HG03095 (cell line): ENCODE measurements around the gene ESRRG.

ENCODE experiments used
- ATAC-seq: cut with Tn5 transposase; IDR thresholded peaks from one replicate; pipeline ENCODE4 v1.9.1; 2021; ENCODE audit warnings: moderate library complexity; ENCODE audit not compliant: unreplicated experiment

ESRRG gene

GRCh38 chr1:216457356-216457755 lies 265.9 kb downstream of the ESRRG start:
- ATAC-seq = no peak

GRCh38 chr1:216456682-216457081 lies 266.5 kb downstream of the ESRRG start:
- ATAC-seq = no peak

GRCh38 chr1:216453777-216454176 lies 269.5 kb downstream of the ESRRG start:
- ATAC-seq = no peak
